Activated T-helper 1 cell treated with Interleukin-2 at 50 U/mL for 16 hours (primary cell): ENCODE results near the gene CELSR1.

ENCODE experiments used
- DNase-seq: peaks from one replicate; pipeline ENCODE4 v3.0.0-alpha.2; 2020; ENCODE audit warnings: low read depth

CELSR1 gene

GRCh38 chr22:46575911-46576555, 38.6 kb upstream of the CELSR1 start:
- no peak for DNase-seq

DNA sequence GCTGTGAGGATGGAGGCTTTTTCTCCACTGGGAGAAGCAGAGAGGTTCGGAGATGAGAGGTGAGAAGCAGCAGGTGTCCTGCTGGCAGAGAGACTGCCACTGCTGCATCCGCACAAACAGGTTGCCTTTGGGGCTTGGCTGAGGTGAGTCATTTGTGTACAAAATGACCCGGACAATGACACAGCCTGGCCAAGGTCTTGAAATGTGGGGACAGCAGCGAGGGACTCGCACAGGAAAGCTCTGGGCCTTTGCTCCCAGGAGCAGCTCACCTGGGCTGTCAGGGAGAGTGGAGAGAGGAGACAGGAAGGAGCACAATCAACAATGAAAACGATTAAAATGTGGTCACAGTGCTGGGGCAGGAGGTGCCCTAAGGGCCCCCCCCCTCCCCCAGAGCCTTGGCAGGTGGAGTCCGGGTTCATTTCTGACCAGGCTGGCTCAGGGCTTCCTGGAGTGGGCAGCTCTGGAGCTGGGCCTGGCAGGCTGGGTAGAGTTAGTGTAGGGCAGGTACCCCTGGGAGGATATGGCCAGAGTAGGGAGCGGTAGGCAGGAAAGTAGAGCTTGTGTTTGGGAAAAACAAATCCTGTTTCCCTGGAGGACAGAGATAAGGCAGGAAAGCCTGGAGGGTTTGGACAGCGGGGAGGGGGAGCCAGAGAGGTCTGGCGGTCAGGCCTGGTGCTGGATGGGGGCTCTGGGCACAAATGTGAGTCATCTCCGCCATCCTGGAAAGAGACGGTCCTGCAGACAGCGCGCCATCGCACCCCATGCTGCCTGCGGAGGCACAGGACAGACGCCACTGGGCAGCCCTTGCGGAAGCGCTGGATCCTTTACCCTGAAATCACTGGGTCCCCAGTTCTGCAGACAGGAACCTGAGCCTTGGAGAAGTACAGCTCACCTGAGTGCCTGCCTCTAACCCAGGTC, 37.8 kb upstream of the CELSR1 start:
- DNase-seq: no peak

DNA sequence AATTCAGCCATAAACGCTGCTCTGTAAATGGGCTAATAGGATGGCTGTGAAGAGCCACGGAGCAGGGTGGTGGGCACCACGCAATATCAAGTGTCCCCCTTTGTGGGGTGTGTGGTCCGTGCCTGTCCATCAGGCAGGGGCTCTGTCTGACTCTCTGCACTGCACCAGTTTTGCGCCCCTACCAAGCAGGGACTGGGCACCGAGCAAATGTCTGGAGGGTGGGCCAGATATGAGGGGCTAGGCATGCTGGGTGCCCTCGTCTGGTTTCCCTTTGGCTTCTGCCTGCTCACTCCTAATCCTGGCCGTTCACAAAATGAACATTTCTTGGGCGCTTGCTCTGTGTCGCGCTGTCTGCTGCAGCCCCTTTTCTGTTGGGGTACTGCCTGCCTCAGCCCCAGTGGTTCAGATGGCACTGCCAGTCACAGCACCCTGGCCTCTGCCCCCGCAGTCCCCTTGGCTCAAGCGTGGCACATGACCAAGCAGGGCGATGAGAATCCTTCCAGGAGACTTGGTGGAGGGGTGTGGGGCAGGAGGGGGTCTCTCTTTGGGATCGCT, 37.1 kb upstream of the CELSR1 start:
- no peak for DNase-seq

GRCh38 chr22:46573781-46574437, 36.5 kb upstream of the CELSR1 start:
- DNase-seq: no peak

GRCh38 chr22:46572911-46573780, 35.7 kb upstream of the CELSR1 start:
- no peak for DNase-seq

GRCh38 chr22:46571642-46572250, 34.3 kb upstream of the CELSR1 start:
- no peak for DNase-seq

DNA sequence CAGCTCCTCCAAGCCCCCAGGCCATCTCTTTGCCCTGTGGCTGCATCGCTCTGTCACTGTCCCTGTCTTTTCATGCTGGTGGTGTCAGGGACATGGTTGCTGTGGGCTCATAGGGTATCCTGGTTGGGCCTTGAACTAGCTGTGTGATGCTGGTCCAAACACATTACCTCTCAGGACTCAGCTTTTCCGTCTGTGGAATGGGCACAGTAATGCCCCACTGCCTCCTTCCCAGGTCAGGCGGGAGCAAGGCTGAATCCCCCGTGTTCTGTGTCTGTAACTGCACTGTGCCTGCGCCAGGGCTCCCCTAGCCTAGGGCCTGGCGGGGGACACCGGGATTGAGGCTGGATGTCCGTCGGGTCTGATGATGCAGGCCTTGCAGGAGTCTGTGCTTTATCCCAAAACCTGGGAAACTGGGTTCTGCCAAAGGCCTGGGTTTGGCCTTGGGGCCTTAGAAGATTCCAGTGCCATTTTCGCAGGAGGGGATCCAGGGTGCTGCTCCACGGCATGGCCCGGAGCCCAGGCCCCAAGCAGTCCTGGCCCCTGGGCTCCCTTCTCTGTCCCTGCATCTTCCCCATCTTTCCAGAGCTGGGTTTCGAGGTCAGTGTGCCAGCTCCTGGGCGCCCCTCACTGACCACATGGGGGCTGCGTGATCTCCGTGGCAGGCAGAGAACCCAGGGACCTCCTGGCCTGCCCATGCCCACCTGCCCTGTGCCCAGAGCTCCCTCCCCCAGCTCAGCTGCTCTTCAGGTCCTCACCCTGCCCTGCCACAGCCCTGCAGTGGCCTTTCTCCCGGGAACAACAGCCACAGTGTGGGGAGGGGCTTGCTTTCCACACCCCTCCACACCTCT, 32.7 kb upstream of the CELSR1 start:
- no peak for DNase-seq

DNA sequence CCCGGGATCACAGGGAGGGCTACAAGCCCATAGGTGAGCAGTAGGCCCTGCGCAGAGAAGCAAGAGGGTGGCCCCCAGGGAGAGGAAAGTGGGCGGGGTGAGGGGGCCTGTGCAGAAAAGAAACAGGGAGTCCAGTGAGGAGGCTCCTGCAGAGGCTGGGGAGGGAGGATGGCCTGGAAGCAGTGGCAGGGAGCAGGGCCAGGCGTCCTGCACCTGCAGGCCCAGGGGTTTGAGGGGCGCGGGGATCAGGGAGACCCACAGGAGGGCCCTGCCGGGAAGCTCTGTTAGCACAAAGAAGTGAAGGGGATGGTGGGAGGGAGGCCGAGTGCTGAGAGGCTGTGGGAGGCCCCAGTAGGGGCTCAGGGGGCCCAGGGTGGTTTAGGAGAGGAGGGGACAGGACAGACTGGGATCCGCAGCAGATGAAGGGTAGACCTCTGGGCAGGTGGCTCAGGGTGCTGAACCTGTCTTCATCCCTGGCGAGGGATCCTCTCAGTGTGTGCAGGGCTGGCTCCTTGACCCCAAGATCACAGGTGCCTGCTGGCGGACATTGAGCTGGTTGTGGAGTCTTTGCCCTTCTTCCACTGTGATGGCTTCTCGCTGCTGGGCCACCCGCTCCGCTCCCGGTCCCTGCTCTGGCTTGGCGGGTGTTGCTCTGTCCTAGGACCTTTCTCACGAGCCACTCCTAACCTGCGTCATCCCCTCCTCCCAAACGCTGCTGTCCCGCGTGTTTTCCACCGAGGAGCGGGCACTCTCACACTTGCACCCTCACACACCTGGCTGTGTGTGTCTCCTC, 31.8 kb upstream of the CELSR1 start:
- no peak for DNase-seq

DNA sequence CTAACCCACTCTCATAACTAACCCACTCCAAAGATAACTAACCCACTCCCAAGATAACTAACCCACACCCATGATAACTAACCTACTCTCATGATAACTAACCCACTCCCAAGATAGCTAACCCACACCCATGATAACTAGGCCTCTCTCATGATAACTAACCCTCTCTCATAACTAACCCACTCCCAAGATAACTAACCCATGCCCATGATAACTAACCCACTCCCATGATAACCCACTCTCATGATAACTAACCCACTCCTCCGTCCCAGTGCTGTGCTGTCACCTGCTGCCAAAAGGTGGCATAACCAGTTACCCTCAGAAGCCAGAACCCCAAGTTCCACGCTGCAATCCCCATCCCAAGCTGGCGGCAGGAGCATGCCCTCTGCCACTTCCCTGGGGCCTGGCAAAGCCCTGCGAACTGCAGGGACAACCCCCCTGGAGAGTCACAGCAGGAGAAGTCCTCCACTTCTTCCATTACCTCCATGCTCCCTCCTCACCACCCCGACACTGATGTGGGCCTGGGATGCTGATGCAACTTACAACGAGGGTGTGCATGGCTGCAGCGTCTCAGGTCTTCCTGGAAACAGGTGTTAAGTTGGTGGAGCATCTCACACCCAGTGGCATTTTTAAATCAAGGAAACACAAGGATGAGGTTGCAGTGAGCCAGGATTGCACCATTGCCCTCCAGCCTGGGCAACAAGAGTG, 30.8 kb upstream of the CELSR1 start:
- no peak for DNase-seq

- no peak for DNase-seq
Measured at GRCh38 chr22:46567471-46567870, 30.1 kb upstream of the CELSR1 start.

DNA sequence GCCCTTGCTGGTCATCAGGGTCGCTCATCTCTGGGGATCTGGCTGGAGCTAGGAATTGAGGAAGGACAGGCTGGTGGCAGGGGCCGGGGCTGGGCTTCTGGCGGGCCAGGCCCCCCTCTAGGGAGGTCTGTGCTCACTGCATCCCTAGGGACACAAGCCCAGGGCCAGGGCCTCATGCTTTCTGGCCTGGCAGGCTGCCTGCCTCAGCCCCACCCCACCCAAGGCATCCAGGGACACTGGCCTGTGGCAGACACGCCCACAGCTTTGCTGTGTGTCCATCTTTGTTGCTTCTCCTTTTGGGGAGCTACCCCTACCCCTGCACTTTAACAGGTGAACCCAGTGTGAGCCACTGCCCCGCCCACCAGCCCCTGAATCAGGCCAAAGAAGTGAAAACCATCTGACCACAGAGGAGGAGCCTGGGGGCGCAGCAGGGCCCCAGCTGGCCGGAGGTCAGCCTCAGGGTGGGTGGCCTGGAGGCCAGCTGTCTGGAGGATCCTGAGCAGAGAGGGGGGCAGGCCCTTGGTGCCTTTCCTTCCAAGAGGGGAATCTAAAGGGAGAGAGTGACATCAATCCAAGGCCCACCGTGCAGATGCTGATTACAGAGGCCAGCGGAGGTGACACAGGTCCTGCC, 26.8 kb upstream of the CELSR1 start:
- no peak for DNase-seq

- peak; percentile 52 for DNase-seq
Measured at GRCh38 chr22:46563381-46564083, 26.1 kb upstream of the CELSR1 start.

DNA sequence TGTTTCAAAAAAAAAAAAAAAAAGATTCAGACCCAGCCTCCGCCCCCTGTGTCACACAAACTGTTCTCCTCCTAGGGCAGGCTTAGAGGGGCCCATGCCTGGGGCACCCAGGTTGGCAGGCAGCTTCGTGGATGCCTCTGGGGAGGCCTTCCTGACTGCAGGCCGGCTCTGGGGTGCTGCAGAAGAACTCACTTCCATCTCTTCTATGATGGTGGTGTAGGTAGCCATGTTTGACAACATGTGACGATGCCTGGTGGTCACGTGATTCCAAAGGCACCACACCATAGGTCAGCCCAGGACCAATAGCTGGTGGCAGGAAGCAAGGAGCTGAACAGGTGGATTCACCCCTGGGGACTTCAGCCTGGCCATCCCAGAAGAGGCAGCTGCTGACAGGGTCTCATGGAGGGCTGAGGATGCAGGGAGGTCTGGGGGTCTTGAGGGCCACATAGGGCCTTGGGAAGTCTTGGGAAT, 24.1 kb upstream of the CELSR1 start:
- no peak for DNase-seq

GRCh38 chr22:46560696-46561295, 23.4 kb upstream of the CELSR1 start:
- DNase-seq: no peak

DNA sequence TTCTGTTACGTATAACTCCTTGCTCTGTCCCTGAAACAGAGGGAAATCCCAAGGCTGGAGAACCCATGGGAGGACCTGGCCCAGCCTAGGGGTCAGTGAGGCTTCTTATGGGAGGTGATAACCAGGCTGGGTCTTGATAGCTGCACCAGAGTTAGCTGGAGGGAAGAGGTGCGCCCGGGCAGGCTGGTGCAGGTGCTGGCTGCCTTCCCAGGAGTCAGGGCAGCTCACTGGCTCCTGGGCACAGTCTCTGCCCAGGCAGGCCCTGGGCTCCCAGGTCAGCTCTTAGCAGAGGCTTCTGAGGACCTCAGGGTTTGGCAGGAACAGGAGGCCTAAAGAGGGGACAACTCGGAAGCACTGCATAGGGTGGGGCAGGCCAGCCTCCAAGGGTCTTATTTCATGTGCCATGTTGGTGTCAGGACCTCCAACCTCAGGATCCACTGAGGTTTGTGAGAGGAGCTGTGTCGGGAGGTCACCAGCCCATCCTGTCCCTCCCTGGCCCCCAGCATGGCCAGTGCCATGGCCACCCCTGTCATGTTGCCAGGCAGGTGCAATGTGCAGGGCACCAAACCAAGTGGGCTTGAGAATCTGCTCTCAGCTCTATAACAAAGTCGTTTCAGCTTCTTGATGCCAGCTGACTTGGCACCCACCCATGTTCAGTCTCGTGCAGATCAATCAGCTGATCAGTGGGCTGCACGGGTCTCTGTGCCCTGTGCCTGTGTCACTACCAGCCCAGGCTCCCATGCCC, 20.5 kb upstream of the CELSR1 start:
- no peak for DNase-seq

DNA sequence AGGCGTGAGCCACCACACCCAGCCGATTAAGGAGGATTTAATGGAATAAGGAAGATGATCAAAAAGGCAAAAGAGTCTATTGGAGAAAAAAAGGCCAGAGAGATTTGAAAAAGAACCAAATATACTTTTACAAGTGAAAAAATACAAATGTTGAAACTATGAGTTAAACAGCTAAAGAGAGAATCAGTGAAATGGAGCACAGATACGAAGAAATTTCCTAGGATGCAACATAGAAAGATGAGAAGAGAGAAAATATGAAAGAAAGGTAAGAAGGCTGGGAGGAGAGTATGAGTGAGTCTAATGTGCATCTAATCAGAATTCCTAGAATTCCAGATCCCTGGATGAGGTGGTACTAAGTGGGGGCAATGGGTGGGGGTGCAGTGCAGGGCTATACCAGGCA, 19.4 kb upstream of the CELSR1 start:
- DNase-seq: no peak
